Activated naive CD8-positive, alpha-beta T cell (primary cell): Measurements from ENCODE around the gene GFOD2.

Experiments used
- H3K27ac Mint-ChIP-seq: one replicate; pipeline ENCODE4 v1.8.0; 2021; ENCODE audit warnings: mixed read lengths
- H3K27me3 Mint-ChIP-seq: one replicate; pipeline ENCODE4 v1.8.0; 2021; ENCODE audit warnings: mixed read lengths
- H3K36me3 Mint-ChIP-seq: one replicate; pipeline ENCODE4 v1.8.0; 2021; ENCODE audit warnings: mixed read lengths
- H3K4me1 Mint-ChIP-seq: one replicate; pipeline ENCODE4 v1.8.0; 2021; ENCODE audit warnings: low read depth, mixed read lengths
- H3K4me3 Mint-ChIP-seq: one replicate; pipeline ENCODE4 v1.8.0; 2021; ENCODE audit warnings: mild to moderate bottlenecking, mixed read lengths
- H3K9me3 Mint-ChIP-seq: one replicate; pipeline ENCODE4 v1.8.0; 2021; ENCODE audit warnings: low read depth, mixed read lengths

GFOD2 gene

DNA sequence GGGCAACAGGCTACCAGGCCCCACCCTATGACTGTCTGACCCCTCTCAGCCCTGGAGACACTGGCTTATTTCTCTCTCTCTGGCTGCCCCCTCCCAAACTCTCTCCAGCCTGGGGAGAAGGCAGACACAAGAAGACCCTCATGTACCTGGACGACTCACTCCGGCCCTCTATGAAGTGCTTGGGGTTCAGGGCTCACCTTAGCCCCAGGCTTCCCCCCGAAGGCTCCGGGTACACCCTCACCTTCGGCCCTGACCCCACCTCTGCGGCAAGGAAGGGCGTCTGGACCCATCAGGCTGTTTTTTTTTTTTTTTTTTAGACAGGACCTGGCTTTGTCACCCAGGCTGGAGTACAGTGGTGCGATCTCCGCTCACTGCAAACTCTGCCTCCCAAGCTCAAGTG lies 75.1 kb downstream of the GFOD2 start:
- peaks cover 6% of the 10 kb centered on the region for H3K4me1 Mint-ChIP-seq
- H3K4me3 Mint-ChIP-seq, result peak overlapping the region; percentile 78
- H3K36me3 Mint-ChIP-seq, result no peaks in the 10 kb centered on the region
- H3K9me3 Mint-ChIP-seq, result no peaks in the 10 kb centered on the region
- H3K27ac Mint-ChIP-seq, result no peak overlapping the region
- H3K27me3 Mint-ChIP-seq, result no peaks in the 10 kb centered on the region

DNA sequence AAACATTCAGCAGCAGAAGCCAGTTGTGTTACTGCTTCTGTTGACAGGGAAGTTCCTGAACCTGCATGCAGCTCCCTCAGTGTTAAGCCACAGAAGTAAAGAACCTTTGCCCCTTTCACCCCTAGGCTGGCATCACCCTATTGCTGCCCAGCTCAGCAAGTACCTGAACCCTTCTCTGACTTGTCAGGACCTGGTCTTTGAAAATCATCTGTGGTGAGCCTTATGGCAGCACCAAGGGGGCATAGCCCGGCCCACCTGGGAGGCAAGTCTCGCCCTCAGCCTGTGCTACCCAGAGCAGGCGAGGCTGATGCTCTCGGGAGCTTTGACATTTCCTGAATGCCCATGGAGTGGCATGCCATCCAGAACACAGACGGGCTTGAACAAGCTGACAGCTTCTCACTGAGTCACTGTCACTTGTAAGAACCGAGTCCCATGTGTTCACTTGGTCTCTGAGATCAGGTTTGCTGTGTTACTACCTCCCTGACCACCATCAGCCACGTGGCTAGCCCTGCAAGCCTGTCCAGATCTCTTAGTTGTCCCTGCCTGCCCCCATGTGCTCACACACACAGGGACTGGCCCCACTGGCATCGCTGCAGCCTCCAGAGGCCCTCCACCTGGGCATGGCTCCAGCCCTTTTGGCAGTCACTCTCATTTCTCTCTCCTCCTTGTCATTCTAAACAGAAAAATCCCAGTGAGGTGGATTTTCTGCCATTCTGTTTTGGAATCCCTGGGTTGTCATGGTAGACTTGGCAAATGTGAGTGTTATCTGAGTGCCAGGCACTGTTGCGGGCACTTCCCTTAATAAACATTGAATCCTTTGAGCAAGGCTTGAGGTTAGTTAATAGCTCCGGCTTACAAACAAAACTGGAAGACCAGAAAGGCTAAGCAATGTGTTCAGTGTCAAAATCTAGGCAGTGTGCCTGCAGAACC lies 77.1 kb downstream of the GFOD2 start:
- Mint-ChIP-seq H3K4me1 (peaks cover 6% of the 10 kb centered on the region), H3K9me3 (no peaks in the 10 kb centered on the region), H3K4me3 (no peak overlapping the region), H3K36me3 (no peaks in the 10 kb centered on the region), H3K27me3 (no peaks in the 10 kb centered on the region), H3K27ac (no peak overlapping the region)

DNA sequence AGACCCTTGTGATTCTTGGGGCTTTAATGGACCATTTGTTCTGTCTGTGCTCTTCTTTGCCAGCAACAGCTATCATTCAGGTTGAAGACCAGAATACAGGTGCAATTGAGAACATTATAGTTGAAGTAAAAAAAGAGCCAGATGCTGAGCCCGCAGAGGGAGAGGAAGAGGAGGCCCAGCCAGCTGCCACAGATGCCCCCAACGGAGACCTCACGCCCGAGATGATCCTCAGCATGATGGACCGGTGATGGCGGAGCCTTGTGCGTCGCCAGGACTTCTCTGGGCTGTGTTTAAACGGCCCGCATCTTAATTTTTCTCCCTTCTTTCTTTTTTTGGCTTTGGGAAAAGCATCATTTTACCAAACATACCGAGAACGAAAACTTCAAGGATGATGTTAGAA lies 81.5 kb downstream of the GFOD2 start:
- Mint-ChIP-seq H3K27ac (no peak overlapping the region), H3K27me3 (no peaks in the 10 kb centered on the region), H3K4me3 (no peak overlapping the region), H3K4me1 (no peaks in the 10 kb centered on the region), H3K36me3 (no peaks in the 10 kb centered on the region), H3K9me3 (no peaks in the 10 kb centered on the region)

DNA sequence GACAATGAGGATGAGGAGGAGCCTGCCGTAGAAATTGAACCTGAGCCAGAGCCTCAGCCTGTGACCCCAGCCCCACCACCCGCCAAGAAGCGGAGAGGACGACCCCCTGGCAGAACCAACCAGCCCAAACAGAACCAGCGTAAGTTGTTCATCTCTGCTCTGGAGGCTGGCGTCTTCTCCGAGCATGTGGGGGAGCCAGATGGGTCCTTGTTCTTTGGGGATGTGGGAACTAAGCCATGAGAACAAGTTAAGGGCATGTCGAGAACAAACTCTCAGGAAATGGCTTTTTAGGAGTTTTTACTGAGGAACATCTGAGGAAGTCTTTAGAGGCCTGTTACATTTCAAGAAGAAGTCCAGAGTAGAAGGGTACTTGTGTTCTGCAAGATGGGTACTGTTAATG lies 82.4 kb downstream of the GFOD2 start:
- no peak overlapping the region for H3K4me3 Mint-ChIP-seq
- H3K9me3 Mint-ChIP-seq, result no peaks in the 10 kb centered on the region
- no peaks in the 10 kb centered on the region for H3K4me1 Mint-ChIP-seq
- H3K27ac Mint-ChIP-seq, result no peak overlapping the region
- no peaks in the 10 kb centered on the region for H3K27me3 Mint-ChIP-seq
- H3K36me3 Mint-ChIP-seq, result no peaks in the 10 kb centered on the region

DNA sequence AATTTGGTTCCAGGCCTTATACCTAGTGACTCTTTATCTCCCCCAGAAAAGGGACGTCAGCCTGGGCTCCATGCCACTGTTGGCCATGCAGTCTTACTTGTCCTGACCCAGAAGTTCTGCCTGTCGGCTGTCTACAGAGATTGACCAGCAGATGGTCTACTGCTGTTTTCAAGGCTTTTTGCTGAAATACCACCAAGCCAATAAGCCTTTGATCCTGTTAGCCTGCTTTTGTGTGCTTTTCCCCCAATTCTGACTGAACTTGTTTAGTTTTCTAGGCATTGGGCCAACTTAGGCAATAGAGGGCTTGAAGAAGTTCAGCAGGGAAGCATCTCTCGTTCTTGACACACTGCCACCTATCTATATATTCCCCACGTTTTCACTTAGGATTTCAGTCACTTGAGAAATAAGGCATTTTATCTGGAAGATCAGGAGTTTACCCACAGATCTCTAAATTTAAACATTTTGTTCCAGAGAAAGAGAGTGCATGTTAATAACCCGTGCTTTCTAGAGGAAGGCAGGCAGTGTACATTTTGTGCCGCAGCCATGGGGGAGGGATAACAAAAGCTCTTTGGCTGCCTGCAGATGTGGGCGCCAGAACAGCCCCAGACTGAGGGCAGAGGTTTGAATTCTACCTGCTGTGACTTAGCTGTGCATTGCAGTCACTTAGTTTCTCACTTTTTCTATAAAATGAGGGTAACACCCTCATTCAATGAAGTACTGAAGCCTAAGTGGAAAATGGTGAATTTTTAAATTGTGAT lies 86.5 kb downstream of the GFOD2 start:
- Mint-ChIP-seq H3K9me3 (no peaks in the 10 kb centered on the region), H3K36me3 (peaks cover 6% of the 10 kb centered on the region), H3K27ac (no peak overlapping the region), H3K4me3 (no peak overlapping the region), H3K4me1 (no peaks in the 10 kb centered on the region), H3K27me3 (no peaks in the 10 kb centered on the region)

DNA sequence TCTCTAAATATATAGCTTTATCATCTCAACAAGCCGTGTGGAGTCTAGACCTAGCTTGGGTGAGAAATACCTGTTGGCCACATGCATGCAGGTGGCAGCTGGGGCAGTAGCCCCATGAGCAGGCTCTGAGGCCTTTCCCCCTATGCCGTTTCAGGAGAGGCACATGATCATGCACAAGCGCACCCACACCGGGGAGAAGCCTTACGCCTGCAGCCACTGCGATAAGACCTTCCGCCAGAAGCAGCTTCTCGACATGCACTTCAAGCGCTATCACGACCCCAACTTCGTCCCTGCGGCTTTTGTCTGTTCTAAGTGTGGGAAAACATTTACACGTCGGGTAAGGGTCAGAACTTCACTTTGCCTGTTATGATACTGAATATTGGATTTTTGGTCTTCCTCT lies 90.9 kb downstream of the GFOD2 start:
- Mint-ChIP-seq H3K27ac (no peak overlapping the region), H3K4me3 (no peak overlapping the region)

More for the DNA sequence above, 90.9 kb downstream of the GFOD2 start:
- no peaks in the 10 kb centered on the region for H3K4me1 Mint-ChIP-seq
- peaks cover 8% of the 10 kb centered on the region for H3K36me3 Mint-ChIP-seq
- H3K27me3 Mint-ChIP-seq, result no peaks in the 10 kb centered on the region
- no peaks in the 10 kb centered on the region for H3K9me3 Mint-ChIP-seq
